Testis (tissue), 2 donors: ENCODE results near the gene OPN3.

Experiments
- POLR2A ChIP-seq: fragments of 450-650 bp; IDR thresholded peaks from one replicate; pipeline ENCODE4 v1.6.1; 2017; ENCODE audit warnings: antibody characterized with exemption, mild to moderate bottlenecking, moderate library complexity
- TF ChIP-seq, protein P1 (sequence below), 3 experiments: fragments of 450-650 bp in 2 of 3; fragments of 200-600 bp in 1 of 3; sonication (generic) in 1 of 3; IDR thresholded peaks; one replicate each; pipeline ENCODE4 v1.5.1; 2016 to 2019; ENCODE audit warnings: antibody characterized with exemption in 3 of 3, mild to moderate bottlenecking in 2 of 3, moderate library complexity in 1 of 3

DNA sequence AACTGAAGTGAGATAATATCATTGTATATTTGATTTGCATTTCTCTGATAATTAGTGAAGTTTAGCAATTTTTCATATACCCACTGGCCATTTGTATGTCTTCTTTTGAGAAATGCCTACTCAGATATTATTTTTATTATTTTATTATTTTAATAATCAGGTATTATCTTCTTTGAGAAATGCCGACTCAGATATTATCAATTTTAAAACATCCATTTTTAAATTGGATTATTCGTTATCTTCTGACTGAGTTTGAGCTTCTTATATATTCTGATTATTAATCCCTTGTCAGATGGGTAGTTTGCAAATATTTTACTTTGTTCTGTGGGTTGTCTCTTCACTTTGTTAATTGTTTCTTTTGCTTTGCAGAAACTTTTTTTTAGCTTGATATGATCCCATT lies 70.3 kb downstream of the OPN3 start:
- TF ChIP-seq, protein P1, sequence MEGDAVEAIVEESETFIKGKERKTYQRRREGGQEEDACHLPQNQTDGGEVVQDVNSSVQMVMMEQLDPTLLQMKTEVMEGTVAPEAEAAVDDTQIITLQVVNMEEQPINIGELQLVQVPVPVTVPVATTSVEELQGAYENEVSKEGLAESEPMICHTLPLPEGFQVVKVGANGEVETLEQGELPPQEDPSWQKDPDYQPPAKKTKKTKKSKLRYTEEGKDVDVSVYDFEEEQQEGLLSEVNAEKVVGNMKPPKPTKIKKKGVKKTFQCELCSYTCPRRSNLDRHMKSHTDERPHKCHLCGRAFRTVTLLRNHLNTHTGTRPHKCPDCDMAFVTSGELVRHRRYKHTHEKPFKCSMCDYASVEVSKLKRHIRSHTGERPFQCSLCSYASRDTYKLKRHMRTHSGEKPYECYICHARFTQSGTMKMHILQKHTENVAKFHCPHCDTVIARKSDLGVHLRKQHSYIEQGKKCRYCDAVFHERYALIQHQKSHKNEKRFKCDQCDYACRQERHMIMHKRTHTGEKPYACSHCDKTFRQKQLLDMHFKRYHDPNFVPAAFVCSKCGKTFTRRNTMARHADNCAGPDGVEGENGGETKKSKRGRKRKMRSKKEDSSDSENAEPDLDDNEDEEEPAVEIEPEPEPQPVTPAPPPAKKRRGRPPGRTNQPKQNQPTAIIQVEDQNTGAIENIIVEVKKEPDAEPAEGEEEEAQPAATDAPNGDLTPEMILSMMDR (IDR thresholded peaks at IDR 0.05): no peak
- TF ChIP-seq POLR2A: no peak
